ENCODE data around the gene LCMT1. TPM values are rescaled to one million over a fixed set of nuclear protein-coding genes. Genes with fewer than 3 reads are reported as not detected.
A peak's percentile ranks its signal among the peaks of the same experiment; 100 is the strongest.

LCMT1 gene
- total and polyA plus RNA-seq, 9 of the 15 experiments (the other 6 are each of a cell fraction or from before 2014, with no cell fraction given), result 20.0 to 42.8 (median 32.3) TPM

GRCh38 chr16:25066747-25067631 lies 44.6 kb upstream of the LCMT1 start (continued):
- TF ChIP-seq, protein P1, sequence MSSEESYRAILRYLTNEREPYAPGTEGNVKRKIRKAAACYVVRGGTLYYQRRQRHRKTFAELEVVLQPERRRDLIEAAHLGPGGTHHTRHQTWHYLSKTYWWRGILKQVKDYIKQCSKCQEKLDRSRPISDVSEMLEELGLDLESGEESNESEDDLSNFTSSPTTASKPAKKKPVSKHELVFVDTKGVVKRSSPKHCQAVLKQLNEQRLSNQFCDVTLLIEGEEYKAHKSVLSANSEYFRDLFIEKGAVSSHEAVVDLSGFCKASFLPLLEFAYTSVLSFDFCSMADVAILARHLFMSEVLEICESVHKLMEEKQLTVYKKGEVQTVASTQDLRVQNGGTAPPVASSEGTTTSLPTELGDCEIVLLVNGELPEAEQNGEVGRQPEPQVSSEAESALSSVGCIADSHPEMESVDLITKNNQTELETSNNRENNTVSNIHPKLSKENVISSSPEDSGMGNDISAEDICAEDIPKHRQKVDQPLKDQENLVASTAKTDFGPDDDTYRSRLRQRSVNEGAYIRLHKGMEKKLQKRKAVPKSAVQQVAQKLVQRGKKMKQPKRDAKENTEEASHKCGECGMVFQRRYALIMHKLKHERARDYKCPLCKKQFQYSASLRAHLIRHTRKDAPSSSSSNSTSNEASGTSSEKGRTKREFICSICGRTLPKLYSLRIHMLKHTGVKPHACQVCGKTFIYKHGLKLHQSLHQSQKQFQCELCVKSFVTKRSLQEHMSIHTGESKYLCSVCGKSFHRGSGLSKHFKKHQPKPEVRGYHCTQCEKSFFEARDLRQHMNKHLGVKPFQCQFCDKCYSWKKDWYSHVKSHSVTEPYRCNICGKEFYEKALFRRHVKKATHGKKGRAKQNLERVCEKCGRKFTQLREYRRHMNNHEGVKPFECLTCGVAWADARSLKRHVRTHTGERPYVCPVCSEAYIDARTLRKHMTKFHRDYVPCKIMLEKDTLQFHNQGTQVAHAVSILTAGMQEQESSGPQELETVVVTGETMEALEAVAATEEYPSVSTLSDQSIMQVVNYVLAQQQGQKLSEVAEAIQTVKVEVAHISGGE (CRISPR knock-in tag; IDR thresholded peaks at IDR 0.05), result peak in 1 of 3 experiments; percentile 53; a peak in 2 of 6 replicates
- no peak; the same call in 1 of the 2 replicates for TF ChIP-seq ETV5 (CRISPR knock-in tag; IDR thresholded peaks at IDR 0.05; ENCODE audit: low read depth)
- no peak for TF ChIP-seq MCM3 (IDR thresholded peaks at IDR 0.05)
- peak; percentile 5 for TF ChIP-seq HNRNPLL (IDR thresholded peaks at IDR 0.05; ENCODE audit: low read depth, low read length, poor library complexity, severe bottlenecking)
- TF ChIP-seq ZFPM2 (CRISPR knock-in tag; IDR thresholded peaks at IDR 0.05), result no peak
- TF ChIP-seq ARHGAP35 (IDR thresholded peaks at IDR 0.05; ENCODE audit: partially characterized antibody), result no peak
- no peak for TF ChIP-seq PHTF2 (CRISPR knock-in tag; IDR thresholded peaks at IDR 0.05)
- TF ChIP-seq, protein P2, sequence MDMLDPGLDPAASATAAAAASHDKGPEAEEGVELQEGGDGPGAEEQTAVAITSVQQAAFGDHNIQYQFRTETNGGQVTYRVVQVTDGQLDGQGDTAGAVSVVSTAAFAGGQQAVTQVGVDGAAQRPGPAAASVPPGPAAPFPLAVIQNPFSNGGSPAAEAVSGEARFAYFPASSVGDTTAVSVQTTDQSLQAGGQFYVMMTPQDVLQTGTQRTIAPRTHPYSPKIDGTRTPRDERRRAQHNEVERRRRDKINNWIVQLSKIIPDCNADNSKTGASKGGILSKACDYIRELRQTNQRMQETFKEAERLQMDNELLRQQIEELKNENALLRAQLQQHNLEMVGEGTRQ (CRISPR knock-in tag; IDR thresholded peaks at IDR 0.05), result no peak
- TF ChIP-seq FOXJ2 (tag; IDR thresholded peaks at IDR 0.05), result no peak
- TF ChIP-seq HMBOX1 (IDR thresholded peaks at IDR 0.05), result no peak
- TF ChIP-seq TEAD4 (IDR thresholded peaks at IDR 0.05; ENCODE audit: low read length), result no peak
- TF ChIP-seq TEAD4 (CRISPR knock-in tag; IDR thresholded peaks at IDR 0.05; ENCODE audit: borderline replicate concordance), result no peak
- peak; percentile 49; the same call in 1 of the 2 replicates for TF ChIP-seq CREB1 (IDR thresholded peaks at IDR 0.05)
- TF ChIP-seq CREB1 (CRISPR knock-in tag; IDR thresholded peaks at IDR 0.05), result peak; percentile 40; the same call in 1 of the 2 replicates
- TF ChIP-seq, protein P3, sequence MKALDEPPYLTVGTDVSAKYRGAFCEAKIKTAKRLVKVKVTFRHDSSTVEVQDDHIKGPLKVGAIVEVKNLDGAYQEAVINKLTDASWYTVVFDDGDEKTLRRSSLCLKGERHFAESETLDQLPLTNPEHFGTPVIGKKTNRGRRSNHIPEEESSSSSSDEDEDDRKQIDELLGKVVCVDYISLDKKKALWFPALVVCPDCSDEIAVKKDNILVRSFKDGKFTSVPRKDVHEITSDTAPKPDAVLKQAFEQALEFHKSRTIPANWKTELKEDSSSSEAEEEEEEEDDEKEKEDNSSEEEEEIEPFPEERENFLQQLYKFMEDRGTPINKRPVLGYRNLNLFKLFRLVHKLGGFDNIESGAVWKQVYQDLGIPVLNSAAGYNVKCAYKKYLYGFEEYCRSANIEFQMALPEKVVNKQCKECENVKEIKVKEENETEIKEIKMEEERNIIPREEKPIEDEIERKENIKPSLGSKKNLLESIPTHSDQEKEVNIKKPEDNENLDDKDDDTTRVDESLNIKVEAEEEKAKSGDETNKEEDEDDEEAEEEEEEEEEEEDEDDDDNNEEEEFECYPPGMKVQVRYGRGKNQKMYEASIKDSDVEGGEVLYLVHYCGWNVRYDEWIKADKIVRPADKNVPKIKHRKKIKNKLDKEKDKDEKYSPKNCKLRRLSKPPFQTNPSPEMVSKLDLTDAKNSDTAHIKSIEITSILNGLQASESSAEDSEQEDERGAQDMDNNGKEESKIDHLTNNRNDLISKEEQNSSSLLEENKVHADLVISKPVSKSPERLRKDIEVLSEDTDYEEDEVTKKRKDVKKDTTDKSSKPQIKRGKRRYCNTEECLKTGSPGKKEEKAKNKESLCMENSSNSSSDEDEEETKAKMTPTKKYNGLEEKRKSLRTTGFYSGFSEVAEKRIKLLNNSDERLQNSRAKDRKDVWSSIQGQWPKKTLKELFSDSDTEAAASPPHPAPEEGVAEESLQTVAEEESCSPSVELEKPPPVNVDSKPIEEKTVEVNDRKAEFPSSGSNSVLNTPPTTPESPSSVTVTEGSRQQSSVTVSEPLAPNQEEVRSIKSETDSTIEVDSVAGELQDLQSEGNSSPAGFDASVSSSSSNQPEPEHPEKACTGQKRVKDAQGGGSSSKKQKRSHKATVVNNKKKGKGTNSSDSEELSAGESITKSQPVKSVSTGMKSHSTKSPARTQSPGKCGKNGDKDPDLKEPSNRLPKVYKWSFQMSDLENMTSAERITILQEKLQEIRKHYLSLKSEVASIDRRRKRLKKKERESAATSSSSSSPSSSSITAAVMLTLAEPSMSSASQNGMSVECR (CRISPR knock-in tag; IDR thresholded peaks at IDR 0.05), result peak; percentile 77; the same call in 1 of the 2 replicates
- TF ChIP-seq HMG20A (CRISPR knock-in tag; conservative IDR thresholded peaks at IDR 0.05), result no peak
- TF ChIP-seq ZNF174 (CRISPR knock-in tag; IDR thresholded peaks at IDR 0.05), result no peak
- 0 out of 2 replicates have a peak, but pooled peaks have one; percentile 71 for TF ChIP-seq POLR2H (tag; IDR thresholded peaks at IDR 0.05; ENCODE audit: low read depth)

Data from K562 (cell line).